ENCODE measurements around the gene PROK1.
"Not testable (repeated sequence)": the region's sequence is repeated elsewhere in the genome, so short reads cannot be mapped to it uniquely, and the experiment has no call there.

Gene PROK1

DNA sequence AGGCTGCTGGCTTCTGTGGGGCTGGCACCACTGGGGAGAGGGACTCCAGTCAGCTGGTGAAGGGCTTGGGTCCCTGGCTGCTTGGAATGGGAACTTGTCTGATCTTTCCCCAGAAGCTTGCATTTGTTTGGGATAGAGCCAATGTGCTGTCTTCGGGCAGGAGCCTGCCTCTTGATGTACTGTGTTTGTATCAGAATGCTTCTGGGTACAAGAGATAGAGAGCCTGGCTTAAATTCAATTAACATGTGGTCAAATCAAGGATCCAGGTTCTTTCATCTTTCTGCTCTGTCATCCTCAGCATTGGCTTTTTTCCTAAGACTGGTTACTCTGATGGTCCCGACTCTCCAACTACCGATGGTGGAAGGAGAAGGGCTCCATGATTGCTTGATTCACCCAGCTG is 16.0 kb upstream of the PROK1 start:
- Histone ChIP-seq H3K4me3 (IDR thresholded peaks at IDR 0.05; ENCODE audit: insufficient read depth, low read depth, low read length) (no peak overlapping the region), H3K27ac (no peak overlapping the region), H3K9ac (no peak overlapping the region), H3K4me2 (no peak overlapping the region), H4K20me1 (ENCODE audit: insufficient read depth) (no peaks in the 10 kb centered on the region), H2AFZ (ENCODE audit: low read depth) (no peak overlapping the region), H3K36me3 (ENCODE audit: insufficient read depth) (no peaks in the 10 kb centered on the region), H3K79me2 (ENCODE audit: insufficient read depth, low read depth) (no peaks in the 10 kb centered on the region), H3K4me1 (ENCODE audit: low read depth, poor library complexity, severe bottlenecking) (peaks cover 6% of the 10 kb centered on the region), H3K27me3 (ENCODE audit: insufficient read depth, low read depth) (no peaks in the 10 kb centered on the region)
- TF ChIP-seq, protein P1, sequence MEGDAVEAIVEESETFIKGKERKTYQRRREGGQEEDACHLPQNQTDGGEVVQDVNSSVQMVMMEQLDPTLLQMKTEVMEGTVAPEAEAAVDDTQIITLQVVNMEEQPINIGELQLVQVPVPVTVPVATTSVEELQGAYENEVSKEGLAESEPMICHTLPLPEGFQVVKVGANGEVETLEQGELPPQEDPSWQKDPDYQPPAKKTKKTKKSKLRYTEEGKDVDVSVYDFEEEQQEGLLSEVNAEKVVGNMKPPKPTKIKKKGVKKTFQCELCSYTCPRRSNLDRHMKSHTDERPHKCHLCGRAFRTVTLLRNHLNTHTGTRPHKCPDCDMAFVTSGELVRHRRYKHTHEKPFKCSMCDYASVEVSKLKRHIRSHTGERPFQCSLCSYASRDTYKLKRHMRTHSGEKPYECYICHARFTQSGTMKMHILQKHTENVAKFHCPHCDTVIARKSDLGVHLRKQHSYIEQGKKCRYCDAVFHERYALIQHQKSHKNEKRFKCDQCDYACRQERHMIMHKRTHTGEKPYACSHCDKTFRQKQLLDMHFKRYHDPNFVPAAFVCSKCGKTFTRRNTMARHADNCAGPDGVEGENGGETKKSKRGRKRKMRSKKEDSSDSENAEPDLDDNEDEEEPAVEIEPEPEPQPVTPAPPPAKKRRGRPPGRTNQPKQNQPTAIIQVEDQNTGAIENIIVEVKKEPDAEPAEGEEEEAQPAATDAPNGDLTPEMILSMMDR (conservative IDR thresholded peaks at IDR 0.05; ENCODE audit: low read depth, low read length) = no peak

DNA sequence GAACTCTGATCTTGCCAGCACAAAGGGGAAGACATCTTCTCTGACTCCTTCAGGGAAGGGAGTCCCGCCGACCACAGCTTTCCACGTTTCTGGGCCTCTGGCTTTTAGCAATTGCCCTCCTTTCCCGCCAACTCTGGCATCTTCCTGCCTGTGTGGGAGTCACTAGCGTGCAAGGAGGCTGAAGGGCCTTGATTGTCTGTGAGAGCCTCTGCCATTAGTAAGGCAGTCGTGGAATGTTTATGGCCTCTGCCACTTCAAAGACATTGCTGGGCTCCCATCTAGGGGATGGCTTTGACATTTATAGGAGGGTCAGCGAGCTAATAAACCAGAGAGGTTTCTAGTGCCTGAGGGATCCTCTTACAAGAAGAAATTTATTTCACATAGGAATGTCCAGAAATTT is 14.3 kb upstream of the PROK1 start:
- no peaks in the 10 kb centered on the region for H4K20me1 ChIP-seq (ENCODE audit: insufficient read depth)
- H3K79me2 ChIP-seq (ENCODE audit: insufficient read depth, low read depth) = no peaks in the 10 kb centered on the region
- no peak overlapping the region for H2AFZ ChIP-seq (ENCODE audit: low read depth)
- H3K27me3 ChIP-seq (ENCODE audit: insufficient read depth, low read depth) = no peaks in the 10 kb centered on the region
- no peak overlapping the region for H3K4me2 ChIP-seq
- no peak overlapping the region for H3K27ac ChIP-seq
- H3K36me3 ChIP-seq (ENCODE audit: insufficient read depth) = no peaks in the 10 kb centered on the region
- no peak overlapping the region for H3K9ac ChIP-seq
- no peak overlapping the region for H3K4me3 ChIP-seq (IDR thresholded peaks at IDR 0.05; ENCODE audit: insufficient read depth, low read depth, low read length)
- H3K4me1 ChIP-seq (ENCODE audit: low read depth, poor library complexity, severe bottlenecking) = peaks cover 6% of the 10 kb centered on the region
- TF ChIP-seq, protein P1 (conservative IDR thresholded peaks at IDR 0.05; ENCODE audit: low read depth, low read length) = no peak

DNA sequence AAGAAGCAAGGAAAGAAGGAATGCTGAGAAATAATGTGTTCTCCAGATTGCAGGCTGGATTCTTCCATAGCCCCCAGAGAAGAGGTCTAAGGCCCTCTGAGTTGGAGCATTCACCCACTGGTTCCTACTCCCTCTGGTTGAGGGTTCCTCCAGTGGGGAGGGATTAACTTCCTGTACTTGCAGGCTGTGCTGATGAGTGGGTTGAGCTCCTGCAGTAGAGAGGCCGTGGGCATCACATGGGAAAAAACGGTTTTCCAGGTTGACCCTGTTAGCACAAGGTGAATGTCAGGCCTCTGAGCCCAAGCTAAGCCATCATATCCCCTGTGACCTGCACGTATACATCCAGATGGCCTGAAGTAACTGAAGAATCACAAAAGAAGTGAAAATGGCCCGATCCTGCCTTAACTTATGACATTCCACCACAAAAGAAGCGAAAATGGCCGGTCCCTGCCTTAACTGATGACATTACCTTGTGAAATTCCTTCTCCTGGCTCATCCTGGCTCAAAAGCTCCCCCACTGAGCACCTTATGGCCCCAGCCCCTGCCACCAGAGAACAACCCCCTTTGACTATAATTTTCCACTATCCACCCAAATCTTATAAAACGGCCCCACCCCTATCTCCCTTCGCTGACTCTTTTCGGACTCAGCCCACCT is 13.2 kb upstream of the PROK1 start:
- H3K79me2 ChIP-seq (ENCODE audit: insufficient read depth, low read depth); H3K9ac ChIP-seq; H2AFZ ChIP-seq (ENCODE audit: low read depth); H3K4me3 ChIP-seq (IDR thresholded peaks at IDR 0.05; ENCODE audit: insufficient read depth, low read depth, low read length); H3K27me3 ChIP-seq (ENCODE audit: insufficient read depth, low read depth); H3K27ac ChIP-seq; H3K36me3 ChIP-seq (ENCODE audit: insufficient read depth); H3K4me2 ChIP-seq; H3K4me1 ChIP-seq (ENCODE audit: low read depth, poor library complexity, severe bottlenecking); H4K20me1 ChIP-seq (ENCODE audit: insufficient read depth): not testable (repeated sequence)

DNA sequence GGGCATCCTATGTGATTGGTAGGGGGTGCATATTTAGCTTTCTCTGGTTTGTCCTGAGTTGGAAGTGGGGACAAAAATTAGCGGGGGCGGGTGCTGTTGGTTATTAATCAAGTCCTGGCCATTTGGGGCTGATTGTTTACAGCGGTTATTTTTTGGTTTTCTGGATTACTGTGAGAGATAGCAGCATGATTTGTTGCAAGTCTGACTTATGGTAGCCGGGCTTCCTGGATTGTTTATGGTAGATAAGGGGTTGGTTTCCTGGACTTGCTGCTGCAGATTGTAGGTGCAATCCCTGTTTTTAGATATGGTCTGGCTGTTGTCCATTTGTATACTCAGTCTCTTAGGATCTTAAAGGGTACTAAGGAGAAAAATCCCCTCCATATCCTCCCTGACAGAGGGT is 12.1 kb upstream of the PROK1 start:
- H3K9ac ChIP-seq = no peak overlapping the region
- TF ChIP-seq, protein P1 (conservative IDR thresholded peaks at IDR 0.05; ENCODE audit: low read depth, low read length) = no peak
- no peak overlapping the region for H3K4me2 ChIP-seq
- no peak overlapping the region for H2AFZ ChIP-seq (ENCODE audit: low read depth)
- no peak overlapping the region for H3K4me3 ChIP-seq (IDR thresholded peaks at IDR 0.05; ENCODE audit: insufficient read depth, low read depth, low read length)
- H3K27me3 ChIP-seq (ENCODE audit: insufficient read depth, low read depth) = no peaks in the 10 kb centered on the region
- no peaks in the 10 kb centered on the region for H3K36me3 ChIP-seq (ENCODE audit: insufficient read depth)
- H3K4me1 ChIP-seq (ENCODE audit: low read depth, poor library complexity, severe bottlenecking) = peaks cover 3% of the 10 kb centered on the region
- no peak overlapping the region for H3K27ac ChIP-seq
- H3K79me2 ChIP-seq (ENCODE audit: insufficient read depth, low read depth) = no peaks in the 10 kb centered on the region
- H4K20me1 ChIP-seq (ENCODE audit: insufficient read depth) = no peaks in the 10 kb centered on the region

DNA sequence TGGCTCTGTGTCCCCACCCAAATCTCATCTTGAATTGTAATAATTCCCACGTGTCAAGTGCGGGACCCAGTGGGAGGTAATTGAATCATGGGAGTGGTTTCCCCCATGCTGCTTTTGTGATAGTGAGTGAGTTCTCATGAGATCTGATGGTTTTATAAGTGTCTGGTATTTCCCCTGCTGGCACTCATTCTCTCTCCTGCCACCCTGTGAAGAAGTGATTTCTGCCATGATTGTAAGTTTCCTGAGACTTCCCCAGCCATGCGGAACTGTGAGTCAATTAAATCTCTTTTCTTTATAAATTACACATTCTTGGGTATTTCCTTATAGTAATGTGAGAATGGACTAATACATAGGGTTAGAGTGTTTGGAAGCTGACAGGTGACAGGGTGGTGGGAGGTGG is 11.1 kb upstream of the PROK1 start:
- not testable (repeated sequence) for H3K4me1 ChIP-seq (ENCODE audit: low read depth, poor library complexity, severe bottlenecking); H4K20me1 ChIP-seq (ENCODE audit: insufficient read depth); H3K36me3 ChIP-seq (ENCODE audit: insufficient read depth); H3K27me3 ChIP-seq (ENCODE audit: insufficient read depth, low read depth); H2AFZ ChIP-seq (ENCODE audit: low read depth); H3K9ac ChIP-seq; H3K27ac ChIP-seq; H3K4me2 ChIP-seq; H3K79me2 ChIP-seq (ENCODE audit: insufficient read depth, low read depth); H3K4me3 ChIP-seq (IDR thresholded peaks at IDR 0.05; ENCODE audit: insufficient read depth, low read depth, low read length)

Data from KMS-11 (cell line).